Gastroesophageal sphincter (tissue), 3 donors: ENCODE data around the gene MRPS11.

Experiments used
- CTCF ChIP-seq, 4 experiments: fragments of 200-600 bp in 2 of 4; fragments of 450-650 bp in 2 of 4; sonication (generic) in 1 of 4; IDR thresholded peaks; one replicate each; pipeline ENCODE4 v1.5.1; 2017 to 2019; ENCODE audit warnings: antibody characterized with exemption in 4 of 4, mild to moderate bottlenecking in 2 of 4, moderate library complexity in 2 of 4
- POLR2A ChIP-seq, 2 donors: fragments of 450-650 bp; IDR thresholded peaks; one replicate each; pipeline ENCODE4 v1.6.1; 2017; ENCODE audit warnings: antibody characterized with exemption in 2 of 2, mild to moderate bottlenecking in 2 of 2, moderate library complexity in 1 of 2
- POLR2AphosphoS5 ChIP-seq: sonication (generic); formaldehyde crosslinking; IDR thresholded peaks from one replicate; pipeline ENCODE4 v1.6.1; 2017; ENCODE audit warnings: antibody characterized with exemption

DNA sequence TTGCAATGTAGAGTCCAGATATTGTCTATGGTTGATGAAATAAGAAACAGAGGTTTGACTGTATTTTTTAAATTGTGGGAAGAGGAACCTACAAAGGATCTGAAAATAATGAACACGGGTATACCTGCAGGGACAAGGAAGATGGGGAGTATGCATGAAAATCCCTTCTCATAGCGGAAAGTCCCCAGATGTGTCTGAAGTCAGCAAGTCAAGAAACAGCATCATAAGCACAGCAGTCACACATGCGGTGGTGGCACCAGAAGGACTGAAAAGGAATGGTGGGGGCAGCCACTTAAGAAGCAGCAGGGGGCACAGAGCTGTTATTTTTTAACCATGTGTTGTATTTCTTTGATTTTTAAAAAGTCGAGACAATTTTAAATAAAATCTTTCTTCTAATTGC lies 4.7 kb downstream of the MRPS11 start:
- TF ChIP-seq CTCF (IDR thresholded peaks at IDR 0.05) (no peak), POLR2A (IDR thresholded peaks at IDR 0.05) (no peak), POLR2AphosphoS5 (no peak)
